Stomach (tissue), 9 donors: ENCODE results near the gene TYRO3. TPM values are rescaled to one million over a fixed set of nuclear protein-coding genes. Genes with fewer than 3 reads are reported as not detected.

Experiments
- DNase-seq, 2 donors: peaks; one replicate each; pipeline versions ENCODE4 v3.0.0 to v3.0.0-alpha.2; 2013 to 2019
- H3K27ac ChIP-seq, 5 donors: fragments of 200-600 bp in 4 of 5; sonication (generic) in 4 of 5; one replicate each; pipeline ENCODE4 v1.5.1; 2013 to 2019; ENCODE audit warnings: mild to moderate bottlenecking in 1 of 5, moderate library complexity in 1 of 5
- H3K27me3 ChIP-seq, 3 donors: fragments of 200-600 bp; sonication (generic); one replicate each; pipeline ENCODE4 v1.5.1; 2017 to 2019; ENCODE audit warnings: mixed run types in 1 of 3
- H3K36me3 ChIP-seq, 4 donors: fragments of 200-600 bp; sonication (generic); 1 replicate in 3 of 4; 2 replicates in 1 of 4; pipeline ENCODE4 v1.5.1; 2016 to 2019
- H3K4me1 ChIP-seq, 4 donors: fragments of 200-600 bp; sonication (generic); one replicate each; pipeline ENCODE4 v1.5.1; 2016 to 2019
- H3K4me3 ChIP-seq, 4 donors: fragments of 200-600 bp; sonication (generic) in 3 of 4; one replicate each; pipeline ENCODE4 v1.5.1; 2016 to 2019; ENCODE audit warnings: mild to moderate bottlenecking in 1 of 4
- H3K9me3 ChIP-seq, 4 donors: fragments of 200-600 bp; sonication (generic); one replicate each; pipeline ENCODE4 v1.5.1; 2016 to 2019
- EP300 ChIP-seq: sonication (generic); formaldehyde crosslinking; IDR thresholded peaks from one replicate; pipeline ENCODE4 v1.6.1; 2017; ENCODE audit warnings: antibody characterized with exemption
- POLR2A ChIP-seq, 4 donors: fragments of 450-650 bp; IDR thresholded peaks; one replicate each; pipeline ENCODE4 v1.6.1; 2016; ENCODE audit warnings: antibody characterized with exemption in 4 of 4, control low read depth in 2 of 4, mild to moderate bottlenecking in 1 of 4, moderate library complexity in 1 of 4
- POLR2AphosphoS5 ChIP-seq, 3 donors: sonication (generic); formaldehyde crosslinking; IDR thresholded peaks; one replicate each; pipeline ENCODE4 v1.6.1; 2016; ENCODE audit warnings: antibody characterized with exemption in 3 of 3
- WGBS, 5 donors: extraction: QIAGEN DNeasy Blood & Tissue Kit in 3 of 5; methylation state at CpG; one replicate each; pipeline versions ENCODE4 v1.1.5 to v1.1.7; 2013 to 2018; 5-methylcytosine and 5-hydroxymethylcytosine counted together
- intact Hi-C: fragments of 100-400 bp; cut with DNase I; formaldehyde crosslinking; loops from one replicate; pipeline ENCODE4 v1.15.1; 2023; ENCODE audit warnings: low total_unique reads
- polyA plus RNA-seq, 3 donors: library from polyadenylated mRNA; stranded (reverse); fragments of 200-250 nt; gene quantifications; one replicate each; pipeline ENCODE4 v1.2.3, GENCODE V29; 2013
- total RNA-seq, 5 donors: library from RNA; depleted of rRNA; stranded (reverse); fragments of >200 nt; gene quantifications; one replicate each; pipeline versions ENCODE4 v1.1.0 to v1.2.3, GENCODE V29; 2014 to 2016
- TF ChIP-seq, protein P1 (sequence below), 7 experiments: fragments of 450-650 bp in 4 of 7; fragments of 200-600 bp in 3 of 7; sonication (generic) in 3 of 7; IDR thresholded peaks; one replicate each; pipeline ENCODE4 v1.5.1; 2016 to 2019; ENCODE audit warnings: antibody characterized with exemption in 7 of 7, control low read depth in 2 of 7, mild to moderate bottlenecking in 1 of 7
- donor health status: healthy with polysubstance abuse.
- donor health status: Bipolar disorder and iron deficiency.
- donor health status: healthy.

Gene TYRO3
- total and polyA plus RNA-seq, 8 donors = 0.89 to 16.9 (median 6.6) TPM

DNA sequence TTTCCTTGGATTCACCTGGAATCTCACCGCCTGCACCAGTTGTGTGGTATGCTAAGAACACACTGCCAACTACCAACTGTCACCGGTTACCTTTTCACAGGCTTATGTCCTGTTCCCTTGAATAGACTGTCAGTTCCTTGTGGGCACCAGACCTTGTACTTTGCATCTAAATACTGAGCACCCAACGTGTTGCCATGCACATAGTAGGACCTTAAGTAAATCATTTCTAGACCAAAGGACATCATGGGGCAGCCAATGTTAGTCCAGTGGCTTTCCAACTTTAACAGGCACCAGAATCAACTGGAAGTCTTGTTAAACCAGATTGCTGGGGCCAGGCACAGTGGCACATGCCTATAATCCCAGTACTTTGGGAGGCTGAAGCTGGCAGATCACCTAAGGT lies 13.8 kb upstream of the TYRO3 start:
- peaks cover 10 to 23% (median 17%) of the 10 kb centered on the region in 4 donors for H3K4me1 ChIP-seq
- no peak overlapping the region for H3K27ac ChIP-seq
- H3K9me3 ChIP-seq = no peaks in the 10 kb centered on the region
- H3K4me3 ChIP-seq = no peak overlapping the region
- TF ChIP-seq POLR2AphosphoS5 (IDR thresholded peaks at IDR 0.05) (no peak), EP300 (no peak), POLR2A (IDR thresholded peaks at IDR 0.05) (no peak)
- TF ChIP-seq, protein P1, sequence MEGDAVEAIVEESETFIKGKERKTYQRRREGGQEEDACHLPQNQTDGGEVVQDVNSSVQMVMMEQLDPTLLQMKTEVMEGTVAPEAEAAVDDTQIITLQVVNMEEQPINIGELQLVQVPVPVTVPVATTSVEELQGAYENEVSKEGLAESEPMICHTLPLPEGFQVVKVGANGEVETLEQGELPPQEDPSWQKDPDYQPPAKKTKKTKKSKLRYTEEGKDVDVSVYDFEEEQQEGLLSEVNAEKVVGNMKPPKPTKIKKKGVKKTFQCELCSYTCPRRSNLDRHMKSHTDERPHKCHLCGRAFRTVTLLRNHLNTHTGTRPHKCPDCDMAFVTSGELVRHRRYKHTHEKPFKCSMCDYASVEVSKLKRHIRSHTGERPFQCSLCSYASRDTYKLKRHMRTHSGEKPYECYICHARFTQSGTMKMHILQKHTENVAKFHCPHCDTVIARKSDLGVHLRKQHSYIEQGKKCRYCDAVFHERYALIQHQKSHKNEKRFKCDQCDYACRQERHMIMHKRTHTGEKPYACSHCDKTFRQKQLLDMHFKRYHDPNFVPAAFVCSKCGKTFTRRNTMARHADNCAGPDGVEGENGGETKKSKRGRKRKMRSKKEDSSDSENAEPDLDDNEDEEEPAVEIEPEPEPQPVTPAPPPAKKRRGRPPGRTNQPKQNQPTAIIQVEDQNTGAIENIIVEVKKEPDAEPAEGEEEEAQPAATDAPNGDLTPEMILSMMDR (IDR thresholded peaks at IDR 0.05) = no peak
- no peaks in the 10 kb centered on the region for H3K36me3 ChIP-seq
- intact Hi-C loops = no loop called here
- no peaks in the 10 kb centered on the region for H3K27me3 ChIP-seq
- WGBS, 5 donors = 86 to 90% (median 89%) methylated on average over 3 of the region's 3 CpGs
- no peak for DNase-seq

DNA sequence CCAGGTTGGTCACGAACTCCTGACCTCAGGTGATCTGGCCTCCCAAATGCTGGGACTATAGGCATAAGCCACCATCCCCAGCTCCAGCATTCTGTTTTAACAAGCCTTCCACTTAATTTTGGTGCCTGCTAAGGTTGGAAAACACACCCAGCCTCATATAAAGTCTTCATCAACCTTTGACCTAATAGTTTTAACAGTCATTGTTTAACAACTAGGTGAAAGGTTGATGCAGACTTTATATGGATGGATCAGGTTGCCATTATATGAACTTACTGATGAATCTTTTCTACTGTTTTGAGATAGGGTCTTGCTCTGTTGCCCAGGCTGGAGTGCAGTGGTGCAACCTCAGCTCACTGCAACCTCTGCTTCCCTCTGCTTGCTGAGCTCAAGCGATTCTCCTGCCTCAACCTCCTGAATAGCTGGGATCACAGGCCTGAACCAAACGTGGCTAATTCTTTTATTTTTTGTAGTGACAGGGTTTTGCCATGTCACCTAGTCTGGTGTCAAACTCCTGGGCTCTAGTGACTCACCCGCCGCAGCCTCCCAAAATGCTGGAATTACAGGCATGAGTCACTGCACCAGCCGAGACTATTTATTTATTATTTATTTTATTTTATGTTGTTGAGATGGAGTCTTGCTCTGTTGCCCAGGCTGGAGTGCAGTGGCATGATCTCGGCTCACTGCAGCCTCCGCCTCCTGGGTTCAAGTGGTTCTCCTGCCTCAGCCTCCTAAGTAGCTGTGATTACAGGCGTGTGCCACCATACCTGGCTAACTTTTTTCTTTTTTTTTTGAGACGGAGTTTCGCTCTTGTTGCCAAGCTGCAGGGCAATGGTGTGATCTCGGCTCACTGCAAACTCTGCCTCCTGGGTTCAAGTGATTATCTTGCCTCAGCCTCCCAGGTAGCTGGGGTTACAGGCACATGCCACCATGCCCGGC lies 11.9 kb upstream of the TYRO3 start:
- Histone ChIP-seq H3K36me3 (no peaks in the 10 kb centered on the region), H3K4me3 (no peak overlapping the region), H3K27ac (no peak overlapping the region), H3K9me3 (no peaks in the 10 kb centered on the region), H3K4me1 (peaks cover 10 to 31% (median 20%) of the 10 kb centered on the region in 4 donors), H3K27me3 (no peaks in the 10 kb centered on the region)
- intact Hi-C loops = no loop called here
- TF ChIP-seq POLR2AphosphoS5 (IDR thresholded peaks at IDR 0.05) = no peak
- TF ChIP-seq, protein P1 (IDR thresholded peaks at IDR 0.05) = no peak
- TF ChIP-seq POLR2A (IDR thresholded peaks at IDR 0.05) = no peak
- no peak for TF ChIP-seq EP300
- no peak for DNase-seq
- 76 to 83% (median 82%) methylated on average over 13 of the region's 13 CpGs for WGBS, 5 donors

DNA sequence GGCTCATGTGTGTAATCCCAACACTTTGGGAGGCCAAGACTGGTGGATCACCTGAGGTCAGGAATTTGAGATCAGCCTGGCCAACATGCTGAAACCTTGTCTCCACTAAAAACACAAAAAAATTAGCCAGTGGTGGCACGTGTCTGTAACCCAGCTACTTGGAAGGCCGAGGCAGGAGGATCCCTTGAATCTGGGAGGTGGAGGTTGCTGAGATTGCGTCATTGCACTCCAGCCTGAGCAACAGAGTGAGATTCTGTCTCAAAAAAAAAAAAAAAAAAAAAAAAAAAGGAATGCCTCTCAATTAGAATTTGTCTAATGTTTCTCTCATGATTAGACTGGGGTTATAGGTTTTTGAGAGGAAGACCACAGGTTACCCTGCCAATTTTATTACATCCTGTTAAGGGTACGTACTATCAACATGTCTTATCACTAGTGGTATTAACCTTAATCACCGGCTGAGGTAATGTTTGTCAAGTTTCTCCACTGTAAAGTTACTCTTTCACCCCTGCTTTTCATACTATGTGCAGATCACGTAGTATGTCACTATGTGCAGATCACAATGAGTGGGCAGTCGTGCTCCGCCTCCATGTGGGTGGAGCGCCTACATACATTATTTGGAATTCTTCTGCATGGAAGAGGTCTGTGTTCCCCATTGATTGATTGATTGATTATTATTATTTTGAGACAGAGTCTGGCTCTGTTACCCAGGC lies 8.8 kb upstream of the TYRO3 start:
- Histone ChIP-seq H3K9me3 (no peaks in the 10 kb centered on the region), H3K4me1 (peaks cover 0 to 8% (median 3%) of the 10 kb centered on the region in 4 donors), H3K36me3 (no peaks in the 10 kb centered on the region), H3K27me3 (no peaks in the 10 kb centered on the region), H3K4me3 (no peak overlapping the region), H3K27ac (no peak overlapping the region)
- TF ChIP-seq EP300 (no peak), POLR2AphosphoS5 (IDR thresholded peaks at IDR 0.05) (no peak), POLR2A (IDR thresholded peaks at IDR 0.05) (no peak)
- DNase-seq = peak in 1 of 2 donors; percentile 75
- WGBS, 5 donors = 46 to 63% (median 56%) methylated on average over 9 of the region's 9 CpGs
- intact Hi-C loops = no loop called here

DNA sequence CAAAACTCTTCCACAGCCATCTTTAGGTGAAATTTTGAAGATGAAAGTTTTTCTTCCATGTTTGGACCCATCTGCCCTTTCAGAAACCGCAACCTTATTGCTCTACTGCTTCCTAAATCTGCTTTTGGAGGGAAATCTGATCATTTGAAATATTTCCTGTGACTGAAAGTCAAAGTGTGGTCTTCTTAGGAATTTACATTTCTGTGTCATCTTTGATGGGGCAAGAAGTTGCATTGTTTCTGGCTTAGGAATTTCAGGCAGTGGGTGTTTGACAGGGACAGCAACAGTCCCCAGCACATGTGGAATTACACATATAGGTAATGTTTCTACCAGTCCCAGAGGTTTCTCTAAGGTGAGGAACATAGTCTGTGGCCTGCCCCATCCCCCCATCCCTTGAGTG lies 5.3 kb upstream of the TYRO3 start:
- WGBS, 5 donors = 46 to 97% (median 91%) methylated on average over 1 of the region's 1 CpG
- Histone ChIP-seq H3K27ac (no peak overlapping the region), H3K36me3 (no peaks in the 10 kb centered on the region), H3K27me3 (no peaks in the 10 kb centered on the region), H3K9me3 (no peaks in the 10 kb centered on the region), H3K4me3 (no peak overlapping the region), H3K4me1 (peaks cover 11 to 22% (median 14%) of the 10 kb centered on the region in 4 donors)
- intact Hi-C loops = no loop called here
- TF ChIP-seq POLR2A (IDR thresholded peaks at IDR 0.05) (no peak), POLR2AphosphoS5 (IDR thresholded peaks at IDR 0.05) (no peak), EP300 (no peak)
- TF ChIP-seq, protein P1 (IDR thresholded peaks at IDR 0.05) = no peak
- no peak for DNase-seq
